DMS79 (cell line): ENCODE data around the gene RPL5.
A peak's percentile ranks its signal among the peaks of the same experiment; 100 is the strongest.

Experiments
- DNase-seq: peaks from one replicate; lab custom pipeline; 2025; lab: John Stamatoyannopoulos, UW

RPL5 gene

GRCh38 chr1:92855236-92855635 lies 23.4 kb downstream of the RPL5 start:
- DNase-seq = no peak

DNA sequence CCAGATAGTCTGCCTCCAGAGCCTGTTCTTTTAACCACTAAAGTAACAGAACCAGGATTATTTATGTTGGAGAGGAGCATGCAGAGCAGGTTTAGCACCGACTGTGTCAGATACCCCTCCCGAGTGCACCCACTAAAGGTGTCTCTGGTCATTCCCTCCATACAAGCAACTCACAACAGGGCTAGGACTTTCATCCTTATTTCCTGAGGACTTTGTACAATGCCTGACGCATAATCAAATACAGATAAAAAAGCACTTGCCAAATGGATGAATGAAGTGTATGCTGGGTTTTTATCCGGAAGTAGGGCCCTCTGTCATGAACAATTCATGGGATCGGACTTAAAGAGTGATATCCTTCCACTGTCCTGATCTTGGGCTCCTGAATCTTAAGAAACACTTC lies 26.0 kb downstream of the RPL5 start:
- DNase-seq = no peak

GRCh38 chr1:92858564-92859399 lies 26.9 kb downstream of the RPL5 start:
- DNase-seq = peak; percentile 59

GRCh38 chr1:92859400-92860039 lies 27.7 kb downstream of the RPL5 start:
- no peak for DNase-seq

GRCh38 chr1:92862605-92863004 lies 30.8 kb downstream of the RPL5 start:
- DNase-seq = no peak

- no peak for DNase-seq
Measured at GRCh38 chr1:92864131-92864530, 32.3 kb downstream of the RPL5 start.

DNA sequence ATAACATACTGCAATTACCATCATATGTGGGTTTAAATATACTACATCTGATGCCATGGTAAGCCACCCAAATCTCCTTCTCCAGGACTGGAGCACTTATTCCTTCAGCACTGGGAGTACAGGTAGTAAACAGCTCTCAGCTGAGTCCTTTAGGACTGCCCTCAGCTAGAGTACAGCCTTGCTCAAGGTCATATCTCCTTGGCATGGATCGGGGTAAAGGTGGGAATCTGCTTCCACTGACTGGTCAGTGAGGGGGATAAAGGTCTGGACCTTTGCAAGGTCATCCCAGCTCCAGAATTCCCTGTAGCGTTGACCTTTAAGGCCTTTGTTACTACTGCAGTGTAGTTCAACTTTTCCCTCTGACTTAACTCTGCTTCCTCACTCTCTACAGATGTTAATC lies 38.8 kb downstream of the RPL5 start:
- no peak for DNase-seq

DNA sequence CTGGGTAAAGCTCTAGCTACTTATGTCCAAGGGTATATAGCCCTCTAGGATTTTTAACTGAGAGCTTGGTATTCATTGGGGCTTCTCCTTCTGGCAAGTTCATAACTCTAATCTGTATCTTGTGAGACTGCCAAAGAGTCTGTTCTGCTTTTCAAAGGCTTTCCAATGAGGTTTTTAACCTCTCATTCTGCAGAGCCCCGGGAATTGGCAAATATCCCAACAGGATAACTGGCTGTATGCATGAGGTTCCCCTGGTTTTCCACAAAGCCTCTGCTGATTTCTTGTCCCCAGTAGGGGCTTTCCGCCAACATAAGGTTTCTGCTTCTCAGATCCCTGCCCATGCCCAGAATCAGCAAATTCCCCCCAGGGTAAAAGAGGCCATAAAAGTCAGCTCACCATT lies 40.9 kb downstream of the RPL5 start:
- DNase-seq = no peak

DNA sequence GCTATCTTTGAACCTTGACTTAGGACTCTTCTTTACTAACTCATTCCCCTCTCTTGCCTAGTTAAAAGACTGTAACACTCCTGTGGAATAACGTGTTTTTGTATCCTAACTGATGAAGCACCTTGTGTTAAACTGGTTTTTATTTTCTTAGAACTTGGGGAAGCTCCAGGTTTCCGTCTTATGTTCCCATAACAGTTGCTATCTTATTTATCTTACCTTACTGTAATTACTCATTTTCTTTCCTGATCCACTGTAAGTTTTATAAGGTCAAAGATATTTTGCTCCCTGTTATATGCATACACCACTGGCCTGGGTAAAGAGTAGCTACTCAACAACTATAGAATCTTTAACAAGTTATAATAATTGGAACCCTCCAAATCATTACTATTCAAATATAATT lies 43.1 kb downstream of the RPL5 start:
- no peak for DNase-seq

- no peak for DNase-seq
Measured at GRCh38 chr1:92876351-92876750, 44.5 kb downstream of the RPL5 start.

GRCh38 chr1:92877081-92877711 lies 45.4 kb downstream of the RPL5 start:
- no peak for DNase-seq

- no peak for DNase-seq
Measured at GRCh38 chr1:92877792-92878191, 46.0 kb downstream of the RPL5 start.

DNA sequence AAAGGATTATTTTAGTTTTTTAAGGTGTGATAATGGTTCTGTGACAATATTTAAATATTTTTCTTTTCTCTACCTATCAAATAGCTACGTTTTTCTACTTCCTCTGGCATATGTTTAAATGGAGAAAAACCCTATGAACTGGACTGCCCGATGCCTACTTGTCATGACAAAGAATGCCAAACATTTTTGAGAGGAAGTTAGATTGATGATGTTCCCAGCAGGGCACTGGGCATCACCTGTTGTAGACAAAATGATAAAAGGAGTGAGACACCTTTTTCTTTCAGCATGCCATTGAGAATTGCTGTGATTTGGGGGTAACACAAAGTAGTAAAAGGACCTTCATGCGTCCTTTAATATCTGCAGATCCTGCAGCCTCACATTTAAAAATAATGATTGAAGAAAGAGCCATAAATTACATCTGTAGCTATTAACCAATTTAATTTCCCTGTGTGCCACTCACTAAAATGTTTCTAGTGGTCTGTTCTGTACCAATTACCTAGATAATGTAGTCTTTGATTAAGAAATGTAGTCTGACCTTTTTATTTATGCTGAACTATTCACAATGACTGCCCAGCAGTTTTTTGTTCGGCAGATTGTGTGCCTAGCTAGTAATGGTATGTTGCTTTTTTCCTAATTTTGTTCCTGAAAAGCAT lies 47.6 kb downstream of the RPL5 start:
- DNase-seq = no peak

DNA sequence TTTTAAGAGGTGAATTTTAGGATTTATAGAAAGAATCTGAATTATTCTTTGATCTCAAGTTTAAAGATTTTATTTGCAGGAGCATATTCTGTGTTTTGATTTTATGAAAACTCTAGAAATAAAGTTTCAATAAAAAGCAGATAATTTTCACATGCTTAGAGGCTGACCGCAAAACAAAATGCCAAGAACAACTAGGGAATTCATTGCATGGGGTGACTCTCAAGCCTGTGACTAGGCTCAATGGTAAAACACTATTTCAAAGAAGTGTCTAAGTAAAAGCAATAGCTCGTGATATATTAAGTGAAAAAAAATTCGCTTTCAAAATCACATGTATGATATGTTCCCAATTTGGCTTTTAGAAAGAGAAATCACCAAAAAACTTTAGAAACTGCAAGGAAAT lies 49.6 kb downstream of the RPL5 start:
- no peak for DNase-seq

DNA sequence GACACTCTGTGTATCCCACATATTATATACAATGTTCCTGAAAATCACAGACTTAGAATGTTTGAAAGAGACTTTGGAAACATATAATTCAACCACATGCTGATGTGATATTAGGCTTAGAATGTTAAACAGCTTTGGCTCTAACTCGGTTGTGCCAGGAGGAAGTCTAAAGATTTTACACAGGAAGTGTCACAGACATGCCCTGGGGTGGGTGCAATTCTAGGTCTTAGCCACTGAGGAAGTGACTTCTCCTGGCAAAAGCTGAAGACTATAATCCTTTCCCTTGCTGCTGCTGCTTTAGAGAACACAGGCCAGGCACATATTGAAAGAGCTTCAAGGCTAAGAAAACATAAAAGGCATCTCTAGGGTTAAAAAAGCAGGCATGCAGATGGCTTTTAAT lies 51.0 kb downstream of the RPL5 start:
- no peak for DNase-seq

- DNase-seq = no peak
Measured at GRCh38 chr1:92883297-92883696, 51.5 kb downstream of the RPL5 start.

GRCh38 chr1:92884195-92884594 lies 52.4 kb downstream of the RPL5 start:
- no peak for DNase-seq

GRCh38 chr1:92886886-92887419 lies 55.1 kb downstream of the RPL5 start:
- no peak for DNase-seq

DNA sequence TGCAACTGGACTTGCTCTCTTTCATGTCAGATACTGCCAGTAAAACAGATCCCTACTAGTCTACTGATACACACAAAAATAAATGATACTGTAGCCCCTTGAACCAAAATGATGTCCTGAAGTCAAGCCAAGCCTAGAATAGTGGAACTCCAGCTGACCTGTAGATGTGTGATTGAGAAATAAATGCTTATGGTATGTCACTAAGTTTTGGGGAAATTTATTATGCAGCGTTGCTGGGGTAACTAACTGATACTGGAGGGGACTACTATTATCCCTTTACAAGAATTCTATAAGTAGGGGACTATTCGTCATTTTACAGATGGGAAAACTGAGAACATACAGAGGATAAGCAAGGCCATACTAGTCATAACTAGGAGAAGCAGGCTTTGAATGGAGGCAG lies 55.6 kb downstream of the RPL5 start:
- DNase-seq = no peak
